Right renal cortex interstitium (tissue), 3 donors: Measurements from ENCODE around the gene DPH2. TPM values are rescaled to one million over a fixed set of nuclear protein-coding genes. Genes with fewer than 3 reads are reported as not detected.

Source experiments
- DNase-seq, 3 donors: peaks; one replicate each; pipeline ENCODE4 v3.0.0-alpha.2; 2013; ENCODE audit warnings: low read depth in 3 of 3, low spot score in 2 of 3
- polyA plus RNA-seq, 3 donors: library from polyadenylated mRNA; unstranded; fragments of 120-200 nt; gene quantifications; one replicate each; pipeline ENCODE4 v1.2.1, GENCODE V29; 2013; ENCODE audit not compliant: insufficient read length in 3 of 3

DPH2 gene, protein sequence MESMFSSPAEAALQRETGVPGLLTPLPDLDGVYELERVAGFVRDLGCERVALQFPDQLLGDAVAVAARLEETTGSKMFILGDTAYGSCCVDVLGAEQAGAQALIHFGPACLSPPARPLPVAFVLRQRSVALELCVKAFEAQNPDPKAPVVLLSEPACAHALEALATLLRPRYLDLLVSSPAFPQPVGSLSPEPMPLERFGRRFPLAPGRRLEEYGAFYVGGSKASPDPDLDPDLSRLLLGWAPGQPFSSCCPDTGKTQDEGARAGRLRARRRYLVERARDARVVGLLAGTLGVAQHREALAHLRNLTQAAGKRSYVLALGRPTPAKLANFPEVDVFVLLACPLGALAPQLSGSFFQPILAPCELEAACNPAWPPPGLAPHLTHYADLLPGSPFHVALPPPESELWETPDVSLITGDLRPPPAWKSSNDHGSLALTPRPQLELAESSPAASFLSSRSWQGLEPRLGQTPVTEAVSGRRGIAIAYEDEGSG
- 10 to 100 TPM; 21.5 to 22.3 (median 21.9) TPM for polyA plus RNA-seq

DNA sequence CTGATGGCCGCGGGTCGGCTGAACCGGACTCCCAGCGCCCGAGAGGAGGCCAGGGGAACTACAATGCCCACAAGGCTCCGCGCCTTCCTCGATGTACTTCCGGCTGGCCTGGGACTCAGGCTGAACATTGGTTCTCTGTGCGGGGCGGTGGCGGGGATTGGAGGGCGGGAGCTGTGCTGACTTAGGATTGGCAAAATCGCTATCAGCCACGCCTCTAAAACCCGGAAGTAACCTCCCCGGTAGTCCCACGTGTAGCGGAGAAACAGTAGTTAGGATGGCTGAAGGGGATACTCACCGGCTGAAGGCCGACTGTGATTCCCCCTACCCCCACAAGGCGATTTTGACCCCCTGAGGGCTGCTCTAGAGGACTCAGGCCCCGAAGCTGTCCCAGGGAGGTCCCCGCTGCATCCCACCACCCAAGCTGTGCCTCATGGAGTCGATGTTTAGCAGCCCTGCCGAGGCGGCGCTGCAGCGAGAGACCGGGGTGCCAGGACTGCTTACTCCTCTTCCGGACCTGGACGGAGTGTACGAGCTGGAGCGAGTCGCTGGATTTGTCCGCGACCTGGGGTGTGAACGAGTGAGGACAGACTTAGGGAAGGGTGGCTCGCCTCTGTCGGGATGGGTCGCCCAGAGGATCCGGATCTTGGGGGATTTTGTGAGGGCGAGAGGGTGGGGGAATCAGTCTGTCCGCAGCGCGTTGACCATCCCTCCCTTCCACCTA, at the start of gene DPH2:
DPH2 (plus strand) TSS at position 265 of the 721 bp plus-strand sequence; CDS start at position 431, 166 bp downstream.
- peak; percentile 83 to 95 (median 89) for DNase-seq

GRCh38 chr1:43921022-43921421, 48.8 kb upstream of the DPH2 start:
- DNase-seq: no peak

- no peak for DNase-seq
Observed at GRCh38 chr1:43924516-43924915, 45.3 kb upstream of the DPH2 start.

DNA sequence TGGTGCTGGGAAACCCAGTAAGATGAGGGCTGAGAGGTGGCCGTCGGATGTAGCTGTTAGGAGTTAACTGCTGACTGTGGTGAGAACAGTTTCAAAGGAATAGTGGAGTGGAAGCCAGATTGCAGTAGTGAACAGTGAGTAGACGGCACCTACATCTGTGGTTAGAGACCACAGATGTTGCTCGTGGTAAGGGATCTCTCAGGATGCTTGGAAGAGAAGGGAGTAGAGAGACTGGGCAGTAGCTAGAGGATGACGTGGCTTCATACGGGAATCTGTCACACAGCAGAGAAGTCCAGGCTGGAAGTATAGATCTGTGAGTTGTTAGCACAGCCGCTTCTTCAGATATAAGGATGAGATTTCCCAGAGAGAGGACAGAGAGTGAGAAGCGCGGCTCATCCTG, 44.0 kb upstream of the DPH2 start:
- no peak for DNase-seq

GRCh38 chr1:43930168-43930948, 39.5 kb upstream of the DPH2 start:
- DNase-seq: no peak

GRCh38 chr1:43930949-43931275, 38.9 kb upstream of the DPH2 start:
- no peak for DNase-seq

- DNase-seq: no peak
Observed at GRCh38 chr1:43931711-43932660, 37.8 kb upstream of the DPH2 start.

- no peak for DNase-seq
Observed at GRCh38 chr1:43932786-43933385, 36.9 kb upstream of the DPH2 start.

GRCh38 chr1:43933386-43934100, 36.3 kb upstream of the DPH2 start, which contains the start of gene ARTN:
ARTN (plus strand) TSS chr1:43933801; CDS start chr1:43935657, 1,856 bp downstream.
- no peak for DNase-seq

GRCh38 chr1:43934101-43934985, 35.5 kb upstream of the DPH2 start:
- no peak for DNase-seq

GRCh38 chr1:43934986-43935324, 34.9 kb upstream of the DPH2 start:
- no peak for DNase-seq

DNA sequence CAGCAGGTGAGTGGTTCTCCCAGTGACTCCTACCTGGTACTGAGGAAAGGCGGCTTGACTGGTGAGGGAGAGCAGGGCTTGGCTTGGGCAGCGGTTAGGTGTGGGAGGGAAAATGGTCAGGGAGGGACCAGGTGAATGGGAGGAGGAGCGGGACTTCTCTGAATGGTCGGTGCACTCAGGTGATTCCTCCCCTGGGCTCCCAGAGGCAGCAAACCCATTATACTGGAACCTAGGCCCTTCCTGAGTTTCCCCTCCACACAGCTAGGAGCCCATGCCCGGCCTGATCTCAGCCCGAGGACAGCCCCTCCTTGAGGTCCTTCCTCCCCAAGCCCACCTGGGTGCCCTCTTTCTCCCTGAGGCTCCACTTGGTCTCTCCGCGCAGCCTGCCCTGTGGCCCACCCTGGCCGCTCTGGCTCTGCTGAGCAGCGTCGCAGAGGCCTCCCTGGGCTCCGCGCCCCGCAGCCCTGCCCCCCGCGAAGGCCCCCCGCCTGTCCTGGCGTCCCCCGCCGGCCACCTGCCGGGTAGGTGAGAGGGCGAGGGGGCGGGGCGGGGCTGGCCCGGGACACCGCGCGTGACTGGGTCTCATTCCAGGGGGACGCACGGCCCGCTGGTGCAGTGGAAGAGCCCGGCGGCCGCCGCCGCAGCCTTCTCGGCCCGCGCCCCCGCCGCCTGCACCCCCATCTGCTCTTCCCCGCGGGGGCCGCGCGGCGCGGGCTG, 33.9 kb upstream of the DPH2 start:
- DNase-seq: no peak

GRCh38 chr1:43936431-43937151, 33.2 kb upstream of the DPH2 start:
- DNase-seq: no peak

DNA sequence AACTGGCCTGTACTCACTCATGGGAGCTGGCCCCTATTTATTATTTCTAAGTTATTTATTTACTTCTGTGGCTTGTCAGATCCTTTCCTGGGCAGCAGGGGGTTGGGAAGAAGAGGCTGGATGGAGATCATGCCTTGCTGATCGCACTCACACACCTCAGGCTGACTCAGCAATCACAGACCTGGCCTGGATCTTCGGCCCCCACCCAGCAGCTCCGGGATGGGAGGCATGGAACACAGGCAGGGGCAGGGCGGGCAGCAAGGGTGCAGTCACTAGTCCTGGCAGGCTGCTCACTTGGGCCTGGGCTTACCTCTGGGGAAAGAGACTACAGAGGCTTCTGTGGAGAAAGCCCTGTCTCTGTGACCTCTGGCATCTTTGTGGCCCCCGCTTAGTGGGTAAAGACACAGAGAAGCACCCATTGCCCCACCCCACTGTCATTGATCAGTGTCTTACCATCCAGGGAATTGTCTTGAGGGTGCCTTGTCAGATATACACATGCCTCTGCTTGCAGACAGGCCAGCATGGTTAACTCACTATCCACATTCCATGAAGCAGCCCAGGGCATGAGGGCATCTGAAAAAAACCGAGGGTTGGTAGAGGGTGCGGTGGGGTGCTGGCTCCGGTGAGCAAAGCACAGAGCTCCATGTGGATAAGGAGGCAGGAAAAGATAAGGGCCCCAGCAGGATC, 32.5 kb upstream of the DPH2 start:
- DNase-seq: no peak

GRCh38 chr1:43938383-43938782, 31.4 kb upstream of the DPH2 start:
- DNase-seq: no peak
